ENCODE data around the gene ALLC. TPM values are rescaled to one million over a fixed set of nuclear protein-coding genes. Genes with fewer than 3 reads are reported as not detected.

The ALLC gene
- total and polyA plus RNA-seq, 2 experiments from 2014 or later, result not detected

DNA sequence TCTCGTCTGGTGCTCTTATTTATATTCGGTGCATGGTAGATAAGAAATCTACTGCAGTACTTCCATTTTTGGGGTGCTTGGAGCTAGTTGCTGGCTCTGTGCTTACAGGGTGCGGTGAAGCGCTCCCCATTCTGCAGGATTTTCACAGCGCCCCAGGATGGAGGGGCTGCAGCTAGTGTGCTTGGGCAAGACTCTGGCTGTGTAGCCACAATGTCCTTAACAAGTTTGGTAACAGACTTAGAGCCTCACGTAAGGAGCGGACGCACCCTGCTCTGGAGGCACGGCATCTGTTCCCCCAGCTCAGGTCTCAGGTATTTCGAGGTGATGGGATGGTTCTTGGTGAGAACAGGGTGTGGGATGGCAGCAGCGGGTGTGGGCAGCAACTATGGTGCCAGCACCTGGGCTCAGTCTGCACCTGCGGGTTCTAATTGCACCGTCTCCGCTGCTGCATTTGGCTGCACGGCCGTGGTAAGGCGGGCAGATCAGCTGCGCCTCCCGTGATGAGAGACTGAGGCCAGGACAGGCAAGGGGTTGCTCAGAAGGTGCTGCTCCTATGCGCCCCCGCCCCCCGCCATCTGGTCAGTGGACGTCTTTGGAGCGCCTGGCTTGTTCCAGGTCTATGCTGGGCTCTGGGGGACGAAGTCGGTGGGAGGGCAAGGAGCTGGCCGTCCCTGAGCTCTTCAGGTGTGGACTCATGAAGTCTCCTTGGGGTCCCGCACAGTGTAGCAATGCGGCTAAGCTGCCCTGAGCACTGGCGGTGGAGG is 20.1 kb upstream of the ALLC start:
- no peak overlapping the region for H3K4me3 ChIP-seq
- H3K9me3 ChIP-seq (ENCODE audit: low read depth), result no peaks in the 10 kb centered on the region
- no peaks in the 10 kb centered on the region for H3K4me1 ChIP-seq (ENCODE audit: low read depth)
- TF ChIP-seq, protein P1, sequence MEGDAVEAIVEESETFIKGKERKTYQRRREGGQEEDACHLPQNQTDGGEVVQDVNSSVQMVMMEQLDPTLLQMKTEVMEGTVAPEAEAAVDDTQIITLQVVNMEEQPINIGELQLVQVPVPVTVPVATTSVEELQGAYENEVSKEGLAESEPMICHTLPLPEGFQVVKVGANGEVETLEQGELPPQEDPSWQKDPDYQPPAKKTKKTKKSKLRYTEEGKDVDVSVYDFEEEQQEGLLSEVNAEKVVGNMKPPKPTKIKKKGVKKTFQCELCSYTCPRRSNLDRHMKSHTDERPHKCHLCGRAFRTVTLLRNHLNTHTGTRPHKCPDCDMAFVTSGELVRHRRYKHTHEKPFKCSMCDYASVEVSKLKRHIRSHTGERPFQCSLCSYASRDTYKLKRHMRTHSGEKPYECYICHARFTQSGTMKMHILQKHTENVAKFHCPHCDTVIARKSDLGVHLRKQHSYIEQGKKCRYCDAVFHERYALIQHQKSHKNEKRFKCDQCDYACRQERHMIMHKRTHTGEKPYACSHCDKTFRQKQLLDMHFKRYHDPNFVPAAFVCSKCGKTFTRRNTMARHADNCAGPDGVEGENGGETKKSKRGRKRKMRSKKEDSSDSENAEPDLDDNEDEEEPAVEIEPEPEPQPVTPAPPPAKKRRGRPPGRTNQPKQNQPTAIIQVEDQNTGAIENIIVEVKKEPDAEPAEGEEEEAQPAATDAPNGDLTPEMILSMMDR (IDR thresholded peaks at IDR 0.05; ENCODE audit: low read depth, low read length), result no peak
- H3K27me3 ChIP-seq, result no peaks in the 10 kb centered on the region
- DNase-seq (ENCODE audit: low read depth in 1 of 2, low spot score in 1 of 2), result no peak
- no peak overlapping the region for H3K27ac ChIP-seq
- H3K36me3 ChIP-seq, result no peaks in the 10 kb centered on the region

DNA sequence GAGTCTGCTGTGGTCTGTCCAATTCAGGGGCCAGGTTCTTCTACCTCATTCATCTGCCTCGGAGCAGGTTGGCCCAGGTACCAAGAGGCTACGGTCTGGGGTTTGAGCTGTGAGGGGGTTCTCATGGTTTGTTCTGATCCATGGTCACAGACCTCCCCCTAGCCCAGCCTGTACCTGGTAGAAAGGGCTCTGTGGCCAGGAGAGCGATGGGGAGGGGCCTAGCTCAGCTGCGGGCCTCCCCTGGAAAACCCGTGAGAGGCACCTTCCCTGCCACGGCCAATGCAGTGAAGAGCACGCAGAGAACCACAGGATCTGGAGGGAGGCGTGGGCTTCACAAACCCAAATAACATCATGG is 19.6 kb upstream of the ALLC start:
- TF ChIP-seq, protein P1 (IDR thresholded peaks at IDR 0.05; ENCODE audit: low read depth, low read length), result no peak
- Histone ChIP-seq H3K4me3 (no peak overlapping the region), H3K27ac (no peak overlapping the region), H3K27me3 (no peaks in the 10 kb centered on the region), H3K4me1 (ENCODE audit: low read depth) (no peaks in the 10 kb centered on the region), H3K9me3 (ENCODE audit: low read depth) (no peaks in the 10 kb centered on the region), H3K36me3 (no peaks in the 10 kb centered on the region)
- DNase-seq (ENCODE audit: low read depth in 1 of 2, low spot score in 1 of 2), result no peak

DNA sequence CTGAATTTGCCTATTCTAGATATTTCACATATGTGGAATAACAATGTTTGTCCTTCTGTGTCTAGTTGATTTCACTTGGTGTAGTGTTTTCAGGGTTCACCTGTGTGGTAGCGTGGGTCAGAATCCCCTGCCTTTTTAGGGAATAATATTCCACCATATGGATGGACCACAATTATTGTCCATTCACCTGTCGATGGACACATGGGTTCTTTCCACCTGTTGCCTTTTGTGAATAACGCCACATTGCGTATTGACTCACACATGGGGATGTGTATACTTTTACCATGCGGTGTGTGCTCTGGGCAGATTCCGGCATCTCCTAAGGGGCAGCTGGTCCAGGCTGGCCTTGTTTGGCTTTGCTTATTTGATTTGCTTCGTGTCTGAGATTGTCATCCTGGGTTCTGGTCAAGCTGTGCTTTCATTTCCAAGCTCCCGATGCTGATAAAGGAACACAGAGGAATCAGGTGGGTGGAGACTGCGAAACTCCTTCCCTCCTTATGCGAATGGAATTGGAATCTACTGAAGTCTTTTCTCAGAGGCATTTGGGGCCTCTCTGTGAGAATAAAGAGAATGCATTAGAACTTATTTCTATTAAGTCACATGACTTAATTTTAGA is 18.9 kb upstream of the ALLC start:
- no peaks in the 10 kb centered on the region for H3K4me1 ChIP-seq (ENCODE audit: low read depth)
- H3K36me3 ChIP-seq, result no peaks in the 10 kb centered on the region
- H3K27ac ChIP-seq, result no peak overlapping the region
- DNase-seq (ENCODE audit: low read depth in 1 of 2, low spot score in 1 of 2), result no peak
- no peak overlapping the region for H3K4me3 ChIP-seq
- no peaks in the 10 kb centered on the region for H3K9me3 ChIP-seq (ENCODE audit: low read depth)
- TF ChIP-seq, protein P1 (IDR thresholded peaks at IDR 0.05; ENCODE audit: low read depth, low read length), result no peak
- no peaks in the 10 kb centered on the region for H3K27me3 ChIP-seq

DNA sequence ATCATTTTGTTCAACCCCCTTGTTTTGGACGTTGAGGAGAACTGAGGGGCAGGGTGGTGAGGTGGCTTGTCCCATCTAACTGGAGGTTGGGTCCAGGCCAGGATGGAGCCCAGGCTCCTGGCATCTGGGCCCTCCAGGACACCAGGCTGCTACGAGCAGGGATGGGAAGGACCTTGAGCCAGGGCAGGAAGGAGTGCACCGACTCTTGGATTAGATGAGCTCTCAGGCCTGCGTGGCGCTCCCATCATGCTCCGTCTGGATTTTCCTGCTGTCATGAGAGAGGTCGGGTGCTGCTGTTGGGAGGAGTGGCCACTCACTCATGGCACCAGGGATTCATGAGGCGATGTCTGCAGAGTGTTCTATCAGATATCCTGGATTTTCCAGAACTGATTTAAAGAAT is 18.3 kb upstream of the ALLC start:
- DNase-seq (ENCODE audit: low read depth in 1 of 2, low spot score in 1 of 2), result no peak
- Histone ChIP-seq H3K4me1 (ENCODE audit: low read depth) (no peaks in the 10 kb centered on the region), H3K27me3 (no peaks in the 10 kb centered on the region), H3K27ac (no peak overlapping the region), H3K9me3 (ENCODE audit: low read depth) (no peaks in the 10 kb centered on the region), H3K4me3 (no peak overlapping the region), H3K36me3 (no peaks in the 10 kb centered on the region)
- TF ChIP-seq, protein P1 (IDR thresholded peaks at IDR 0.05; ENCODE audit: low read depth, low read length), result no peak

DNA sequence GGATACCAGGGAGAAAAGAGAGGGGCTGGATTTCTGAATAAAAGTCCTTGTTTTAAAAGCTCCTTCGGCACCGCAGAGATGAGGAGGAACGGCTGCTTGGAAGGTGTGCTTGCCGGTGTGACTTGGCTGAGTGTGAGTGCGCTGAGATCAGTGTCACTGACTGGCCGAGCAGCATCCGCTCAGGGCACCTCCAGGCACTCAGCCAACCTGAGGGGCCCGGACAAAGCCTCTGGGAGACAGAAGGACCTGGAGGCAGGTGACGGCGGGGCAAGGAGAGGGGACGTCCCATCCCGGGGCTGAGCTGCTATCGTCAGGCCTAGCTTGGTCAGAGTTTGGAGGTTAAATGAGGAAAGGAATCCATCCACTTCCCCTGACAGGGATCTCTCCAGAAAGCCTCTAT is 16.8 kb upstream of the ALLC start:
- no peaks in the 10 kb centered on the region for H3K36me3 ChIP-seq
- no peaks in the 10 kb centered on the region for H3K9me3 ChIP-seq (ENCODE audit: low read depth)
- no peaks in the 10 kb centered on the region for H3K27me3 ChIP-seq
- no peak for DNase-seq (ENCODE audit: low read depth in 1 of 2, low spot score in 1 of 2)
- no peak overlapping the region for H3K4me3 ChIP-seq
- TF ChIP-seq, protein P1 (IDR thresholded peaks at IDR 0.05; ENCODE audit: low read depth, low read length), result no peak
- no peaks in the 10 kb centered on the region for H3K4me1 ChIP-seq (ENCODE audit: low read depth)
- no peak overlapping the region for H3K27ac ChIP-seq

All from cardiac muscle cell (in vitro differentiated cells and primary cell).